ENCODE data around the gene GALNT18. TPM values are rescaled to one million over a fixed set of nuclear protein-coding genes. Genes with fewer than 3 reads are reported as not detected.

GALNT18 gene
- total RNA-seq, 2 experiments from 2014 or later = not detected

- POLR2A ChIA-PET = interaction anchor here (0.5 to 1.0 kb wide), 2 partner anchors 10 to 39 kb away, joined by 3 read pairs; no protein-coding TSS in a partner anchor
- TF ChIP-seq, protein P1, sequence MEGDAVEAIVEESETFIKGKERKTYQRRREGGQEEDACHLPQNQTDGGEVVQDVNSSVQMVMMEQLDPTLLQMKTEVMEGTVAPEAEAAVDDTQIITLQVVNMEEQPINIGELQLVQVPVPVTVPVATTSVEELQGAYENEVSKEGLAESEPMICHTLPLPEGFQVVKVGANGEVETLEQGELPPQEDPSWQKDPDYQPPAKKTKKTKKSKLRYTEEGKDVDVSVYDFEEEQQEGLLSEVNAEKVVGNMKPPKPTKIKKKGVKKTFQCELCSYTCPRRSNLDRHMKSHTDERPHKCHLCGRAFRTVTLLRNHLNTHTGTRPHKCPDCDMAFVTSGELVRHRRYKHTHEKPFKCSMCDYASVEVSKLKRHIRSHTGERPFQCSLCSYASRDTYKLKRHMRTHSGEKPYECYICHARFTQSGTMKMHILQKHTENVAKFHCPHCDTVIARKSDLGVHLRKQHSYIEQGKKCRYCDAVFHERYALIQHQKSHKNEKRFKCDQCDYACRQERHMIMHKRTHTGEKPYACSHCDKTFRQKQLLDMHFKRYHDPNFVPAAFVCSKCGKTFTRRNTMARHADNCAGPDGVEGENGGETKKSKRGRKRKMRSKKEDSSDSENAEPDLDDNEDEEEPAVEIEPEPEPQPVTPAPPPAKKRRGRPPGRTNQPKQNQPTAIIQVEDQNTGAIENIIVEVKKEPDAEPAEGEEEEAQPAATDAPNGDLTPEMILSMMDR (conservative IDR thresholded peaks at IDR 0.05; ENCODE audit: low read length) = no peak
- TF ChIP-seq EZH2phosphoT487 (IDR thresholded peaks at IDR 0.05; ENCODE audit: borderline replicate concordance, low read depth, low read length) = no peak
- no peak overlapping the region for H3K4me2 ChIP-seq (ENCODE audit: low read length)
- no peak overlapping the region for H3K4me3 ChIP-seq (ENCODE audit: low read depth, low read length, poor library complexity, severe bottlenecking)
- CTCF ChIA-PET (ENCODE audit: unreplicated experiment) = no interaction called here
- no peaks in the 10 kb centered on the region for H3K79me2 ChIP-seq (ENCODE audit: insufficient read depth, low read depth, low read length)
- no peaks in the 10 kb centered on the region for H3K9me2 ChIP-seq (ENCODE audit: insufficient read depth, low read length)
- no peak for DNase-seq (ENCODE audit: low spot score)
- H4K20me1 ChIP-seq (ENCODE audit: insufficient read depth, low read length) = no peaks in the 10 kb centered on the region
- no peaks in the 10 kb centered on the region for H3K9me3 ChIP-seq (ENCODE audit: low read length)
- H2AFZ ChIP-seq (ENCODE audit: low read length) = no peak overlapping the region
- no peaks in the 10 kb centered on the region for H3K4me1 ChIP-seq (ENCODE audit: insufficient read depth, low read length, poor library complexity, severe bottlenecking)
- BruUV-seq (replicated peaks) = no TSS peak
- intact Hi-C loops (cut with micrococcal nuclease; ENCODE audit: unreplicated experiment) = no loop called here
- no peaks in the 10 kb centered on the region for H3K36me3 ChIP-seq (ENCODE audit: insufficient read depth, low read length)
- no peak overlapping the region for H3K27ac ChIP-seq (ENCODE audit: low read depth, low read length, poor library complexity, severe bottlenecking)
Measured at GRCh38 chr11:11421509-11421908, 200.3 kb downstream of the GALNT18 start.

DNA sequence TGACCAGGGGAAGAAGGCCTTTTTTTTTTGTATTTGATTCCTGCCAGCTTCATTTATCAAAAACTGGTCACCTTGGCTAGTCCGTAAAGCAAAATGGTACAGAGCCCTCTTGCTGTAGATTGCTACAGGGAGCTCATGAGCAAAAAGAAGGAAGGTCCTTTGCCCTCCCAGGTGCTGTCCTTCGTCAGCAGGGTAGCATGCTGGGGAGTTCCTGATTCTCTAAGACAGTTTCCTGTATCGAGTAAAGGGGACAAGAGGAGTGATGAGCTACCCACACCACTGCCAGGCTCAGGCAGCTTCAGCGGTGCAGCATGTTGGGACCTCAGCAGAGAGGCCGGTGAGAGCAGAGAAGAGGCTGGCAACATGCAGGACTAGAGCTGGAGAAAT, 200.9 kb downstream of the GALNT18 start:
- no peaks in the 10 kb centered on the region for H3K9me3 ChIP-seq (ENCODE audit: low read length)
- no peak for TF ChIP-seq EZH2phosphoT487 (IDR thresholded peaks at IDR 0.05; ENCODE audit: borderline replicate concordance, low read depth, low read length)
- TF ChIP-seq, protein P1 (conservative IDR thresholded peaks at IDR 0.05; ENCODE audit: low read length) = no peak
- ChIA-PET CTCF (ENCODE audit: unreplicated experiment) (no interaction called here), POLR2A (interaction anchor here (0.7 to 1.0 kb wide), 2 partner anchors 11 to 61 kb away, joined by 3 to 4 read pairs; no protein-coding TSS in a partner anchor)
- no peaks in the 10 kb centered on the region for H3K9me2 ChIP-seq (ENCODE audit: insufficient read depth, low read length)
- no peaks in the 10 kb centered on the region for H3K79me2 ChIP-seq (ENCODE audit: insufficient read depth, low read depth, low read length)
- intact Hi-C loops (cut with micrococcal nuclease; ENCODE audit: unreplicated experiment) = no loop called here
- no peak overlapping the region for H2AFZ ChIP-seq (ENCODE audit: low read length)
- no peak overlapping the region for H3K4me2 ChIP-seq (ENCODE audit: low read length)
- no peak overlapping the region for H3K4me3 ChIP-seq (ENCODE audit: low read depth, low read length, poor library complexity, severe bottlenecking)
- H3K27ac ChIP-seq (ENCODE audit: low read depth, low read length, poor library complexity, severe bottlenecking) = no peak overlapping the region
- no peak for DNase-seq (ENCODE audit: low spot score)
- H3K36me3 ChIP-seq (ENCODE audit: insufficient read depth, low read length) = no peaks in the 10 kb centered on the region
- H3K4me1 ChIP-seq (ENCODE audit: insufficient read depth, low read length, poor library complexity, severe bottlenecking) = no peaks in the 10 kb centered on the region
- no TSS peak for BruUV-seq (replicated peaks)
- H4K20me1 ChIP-seq (ENCODE audit: insufficient read depth, low read length) = no peaks in the 10 kb centered on the region

DNA sequence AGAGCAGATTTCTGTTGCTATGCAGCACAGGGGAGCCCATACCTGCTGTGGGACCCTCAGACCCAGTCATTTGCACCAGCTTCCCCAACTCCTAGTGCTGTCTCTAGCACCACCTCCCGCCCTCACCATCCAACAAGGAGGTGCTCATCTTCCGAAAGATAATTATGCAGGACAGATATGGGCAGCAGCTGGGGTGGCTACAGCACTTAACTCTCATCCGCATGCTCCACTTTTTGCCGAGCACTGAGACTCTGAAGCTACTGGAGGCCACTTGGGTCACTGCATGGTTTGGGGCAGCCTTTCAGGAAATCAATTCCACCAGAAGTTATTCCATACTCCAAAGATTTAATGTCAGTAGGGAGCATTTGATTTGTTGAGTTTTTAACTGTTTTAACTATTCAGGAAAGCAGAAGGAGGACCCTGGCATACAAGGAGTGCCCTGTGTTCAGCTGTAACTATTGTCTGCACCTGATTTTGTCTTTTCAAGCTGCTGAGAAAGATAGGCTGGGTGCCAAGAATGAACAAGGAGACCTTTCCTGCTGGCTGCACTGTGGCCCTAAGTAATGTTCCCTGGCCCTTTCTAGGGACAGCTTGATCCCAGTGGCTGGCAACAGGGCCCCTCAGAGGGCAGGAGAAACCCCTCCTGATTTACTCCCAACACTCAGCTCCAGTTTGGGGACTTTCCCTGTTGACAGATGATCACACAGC, 201.5 kb downstream of the GALNT18 start:
- DNase-seq (ENCODE audit: low spot score) = no peak
- POLR2A ChIA-PET = interaction anchor here (0.7 to 1.0 kb wide), 2 partner anchors 11 to 62 kb away, joined by 3 to 4 read pairs; no protein-coding TSS in a partner anchor
- CTCF ChIA-PET (ENCODE audit: unreplicated experiment) = no interaction called here

More for the DNA sequence above, 201.5 kb downstream of the GALNT18 start:
- no peak overlapping the region for H2AFZ ChIP-seq (ENCODE audit: low read length)
- no peak overlapping the region for H3K27ac ChIP-seq (ENCODE audit: low read depth, low read length, poor library complexity, severe bottlenecking)
- no peaks in the 10 kb centered on the region for H3K36me3 ChIP-seq (ENCODE audit: insufficient read depth, low read length)
- no peaks in the 10 kb centered on the region for H3K79me2 ChIP-seq (ENCODE audit: insufficient read depth, low read depth, low read length)
- no peaks in the 10 kb centered on the region for H4K20me1 ChIP-seq (ENCODE audit: insufficient read depth, low read length)
- H3K4me1 ChIP-seq (ENCODE audit: insufficient read depth, low read length, poor library complexity, severe bottlenecking) = no peaks in the 10 kb centered on the region
- no peak for TF ChIP-seq EZH2phosphoT487 (IDR thresholded peaks at IDR 0.05; ENCODE audit: borderline replicate concordance, low read depth, low read length)
- TF ChIP-seq, protein P1 (conservative IDR thresholded peaks at IDR 0.05; ENCODE audit: low read length) = no peak
- no peak overlapping the region for H3K4me3 ChIP-seq (ENCODE audit: low read depth, low read length, poor library complexity, severe bottlenecking)
- H3K9me3 ChIP-seq (ENCODE audit: low read length) = no peaks in the 10 kb centered on the region
- no TSS peak for BruUV-seq (replicated peaks)
- no peaks in the 10 kb centered on the region for H3K9me2 ChIP-seq (ENCODE audit: insufficient read depth, low read length)
- intact Hi-C loops (cut with micrococcal nuclease; ENCODE audit: unreplicated experiment) = no loop called here
- H3K4me2 ChIP-seq (ENCODE audit: low read length) = no peak overlapping the region

Measured in OCI-LY7 (cell line).